Choroid plexus epithelial cell (primary cell): ENCODE data around the gene TMEM256.
A peak's percentile ranks its signal among the peaks of the same experiment; 100 is the strongest.

Experiments
- DNase-seq: peaks from one replicate; pipeline ENCODE4 v3.0.0-alpha.2; 2010; ENCODE audit warnings: low read depth
- H3K4me3 ChIP-seq: 2 replicates; pipeline ENCODE4 v1.5.1; 2011; ENCODE audit warnings: low read depth, mild to moderate bottlenecking, control low read depth, low read length, moderate library complexity
- TF ChIP-seq, protein P1 (sequence below): conservative IDR thresholded peaks from 2 replicates; pipeline ENCODE4 v1.5.1; 2011; ENCODE audit warnings: low read depth, mild to moderate bottlenecking, control low read depth, inconsistent platforms, low read length, moderate library complexity

TMEM256 gene

DNA sequence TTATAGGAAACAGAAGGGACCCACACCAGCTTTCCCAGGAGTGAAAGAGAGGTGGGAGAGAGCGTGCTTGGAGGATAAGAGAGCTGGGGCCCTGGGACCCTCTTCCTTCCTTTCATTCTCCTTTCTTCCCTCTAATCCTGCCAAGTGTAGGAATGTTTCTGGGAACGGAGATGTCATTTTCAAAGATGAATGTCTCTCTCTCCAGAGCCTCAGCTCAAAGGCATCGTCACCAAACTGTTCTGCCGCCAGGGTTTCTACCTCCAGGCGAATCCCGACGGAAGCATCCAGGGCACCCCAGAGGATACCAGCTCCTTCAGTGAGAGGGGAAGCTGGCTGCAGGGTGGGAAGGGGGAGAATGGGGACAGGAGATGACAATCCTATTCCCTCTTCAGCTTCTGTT, 37.4 kb upstream of the TMEM256 start:
- TF ChIP-seq, protein P1, sequence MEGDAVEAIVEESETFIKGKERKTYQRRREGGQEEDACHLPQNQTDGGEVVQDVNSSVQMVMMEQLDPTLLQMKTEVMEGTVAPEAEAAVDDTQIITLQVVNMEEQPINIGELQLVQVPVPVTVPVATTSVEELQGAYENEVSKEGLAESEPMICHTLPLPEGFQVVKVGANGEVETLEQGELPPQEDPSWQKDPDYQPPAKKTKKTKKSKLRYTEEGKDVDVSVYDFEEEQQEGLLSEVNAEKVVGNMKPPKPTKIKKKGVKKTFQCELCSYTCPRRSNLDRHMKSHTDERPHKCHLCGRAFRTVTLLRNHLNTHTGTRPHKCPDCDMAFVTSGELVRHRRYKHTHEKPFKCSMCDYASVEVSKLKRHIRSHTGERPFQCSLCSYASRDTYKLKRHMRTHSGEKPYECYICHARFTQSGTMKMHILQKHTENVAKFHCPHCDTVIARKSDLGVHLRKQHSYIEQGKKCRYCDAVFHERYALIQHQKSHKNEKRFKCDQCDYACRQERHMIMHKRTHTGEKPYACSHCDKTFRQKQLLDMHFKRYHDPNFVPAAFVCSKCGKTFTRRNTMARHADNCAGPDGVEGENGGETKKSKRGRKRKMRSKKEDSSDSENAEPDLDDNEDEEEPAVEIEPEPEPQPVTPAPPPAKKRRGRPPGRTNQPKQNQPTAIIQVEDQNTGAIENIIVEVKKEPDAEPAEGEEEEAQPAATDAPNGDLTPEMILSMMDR, result no peak
- no peak for DNase-seq
- H3K4me3 ChIP-seq, result no peak overlapping the region

DNA sequence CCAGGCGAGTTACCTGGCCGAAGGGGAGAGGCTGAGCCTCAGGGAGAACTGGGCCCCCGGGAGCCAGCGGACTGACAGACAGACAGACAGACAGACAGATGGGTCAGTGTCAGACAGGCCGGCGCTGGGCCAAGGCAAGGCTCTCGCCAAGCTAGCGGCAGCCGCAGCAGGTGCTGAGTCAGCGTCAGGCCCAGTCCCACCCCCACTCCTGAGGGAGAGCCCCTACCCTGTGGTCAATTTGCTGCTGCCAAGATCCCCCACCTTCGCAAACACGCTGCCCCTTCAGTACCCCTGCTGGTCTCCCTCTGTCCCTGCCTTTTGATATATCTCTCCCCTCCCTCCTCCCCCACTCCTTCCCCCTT, 36.9 kb upstream of the TMEM256 start:
- TF ChIP-seq, protein P1, result peak; percentile 27
- peak; percentile 39 for DNase-seq
- H3K4me3 ChIP-seq, result peak overlapping the region; percentile 51

DNA sequence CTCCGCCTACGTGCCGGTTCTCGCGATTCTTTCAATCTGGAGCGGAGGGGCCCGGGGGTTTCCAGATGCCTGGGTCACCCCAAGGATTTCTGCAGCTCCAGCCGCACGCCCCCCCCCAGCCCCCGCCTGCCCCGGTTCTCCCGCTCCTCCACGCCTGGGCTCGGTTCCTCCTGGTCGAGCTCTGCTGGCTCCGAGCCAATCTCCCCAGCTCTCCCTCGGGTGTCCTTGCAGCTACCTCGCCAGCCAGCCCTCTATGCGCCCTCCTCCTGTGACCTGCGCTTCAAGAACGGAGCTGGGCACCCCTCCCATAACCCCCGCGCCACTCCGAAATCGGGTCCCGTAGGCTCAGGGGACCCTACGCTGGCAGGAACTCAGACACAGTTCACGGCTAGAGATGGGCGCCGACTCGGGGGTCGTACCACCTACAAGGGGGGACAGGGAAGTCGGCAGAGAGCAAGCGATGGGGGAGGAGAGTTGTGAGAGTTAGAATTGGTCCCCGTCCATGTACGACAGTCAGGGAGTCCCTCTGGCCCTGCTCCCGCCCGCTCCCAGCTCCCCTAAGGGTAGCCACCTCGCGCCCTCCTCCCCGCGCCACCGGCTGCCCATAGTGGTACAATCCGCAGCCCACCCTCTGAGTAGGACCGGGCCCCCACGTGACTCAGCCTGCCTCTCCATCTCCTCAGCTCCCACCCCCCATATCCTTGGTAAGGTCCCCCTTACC, 36.4 kb upstream of the TMEM256 start:
- TF ChIP-seq, protein P1, result no peak
- peak overlapping the region; percentile 51 for H3K4me3 ChIP-seq
- no peak for DNase-seq

DNA sequence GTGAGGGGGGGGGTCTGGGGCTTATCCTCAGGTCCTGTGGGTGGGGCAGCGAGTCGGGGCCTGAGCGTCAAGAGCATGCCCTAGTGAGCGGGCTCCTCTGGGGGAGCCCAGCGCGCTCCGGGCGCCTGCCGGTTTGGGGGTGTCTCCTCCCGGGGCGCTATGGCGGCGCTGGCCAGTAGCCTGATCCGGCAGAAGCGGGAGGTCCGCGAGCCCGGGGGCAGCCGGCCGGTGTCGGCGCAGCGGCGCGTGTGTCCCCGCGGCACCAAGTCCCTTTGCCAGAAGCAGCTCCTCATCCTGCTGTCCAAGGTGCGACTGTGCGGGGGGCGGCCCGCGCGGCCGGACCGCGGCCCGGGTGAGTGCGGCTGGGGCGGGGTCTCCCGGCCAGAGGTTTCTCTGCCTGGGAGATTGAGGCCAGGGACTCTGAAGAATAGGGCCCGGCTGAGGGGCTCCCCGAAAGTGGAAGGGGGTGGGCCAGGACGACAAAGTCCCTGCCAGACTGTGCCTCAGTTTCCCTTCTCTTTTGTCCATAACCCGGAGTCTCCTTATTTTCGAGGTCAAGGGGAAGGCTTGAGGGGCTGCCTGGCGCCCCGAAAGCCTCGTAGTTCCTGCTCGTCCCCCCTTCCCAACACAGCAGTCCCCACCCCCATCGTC, 35.7 kb upstream of the TMEM256 start, which contains the start of gene FGF11:
TSS of gene FGF11 (plus strand) at position 51 of the 651 bp plus-strand sequence. CDS start at position 160, 109 bp downstream.
- peak within 1 kb of the TSS; percentile 51 for H3K4me3 ChIP-seq
- no peak for DNase-seq
- TF ChIP-seq, protein P1, result no peak

DNA sequence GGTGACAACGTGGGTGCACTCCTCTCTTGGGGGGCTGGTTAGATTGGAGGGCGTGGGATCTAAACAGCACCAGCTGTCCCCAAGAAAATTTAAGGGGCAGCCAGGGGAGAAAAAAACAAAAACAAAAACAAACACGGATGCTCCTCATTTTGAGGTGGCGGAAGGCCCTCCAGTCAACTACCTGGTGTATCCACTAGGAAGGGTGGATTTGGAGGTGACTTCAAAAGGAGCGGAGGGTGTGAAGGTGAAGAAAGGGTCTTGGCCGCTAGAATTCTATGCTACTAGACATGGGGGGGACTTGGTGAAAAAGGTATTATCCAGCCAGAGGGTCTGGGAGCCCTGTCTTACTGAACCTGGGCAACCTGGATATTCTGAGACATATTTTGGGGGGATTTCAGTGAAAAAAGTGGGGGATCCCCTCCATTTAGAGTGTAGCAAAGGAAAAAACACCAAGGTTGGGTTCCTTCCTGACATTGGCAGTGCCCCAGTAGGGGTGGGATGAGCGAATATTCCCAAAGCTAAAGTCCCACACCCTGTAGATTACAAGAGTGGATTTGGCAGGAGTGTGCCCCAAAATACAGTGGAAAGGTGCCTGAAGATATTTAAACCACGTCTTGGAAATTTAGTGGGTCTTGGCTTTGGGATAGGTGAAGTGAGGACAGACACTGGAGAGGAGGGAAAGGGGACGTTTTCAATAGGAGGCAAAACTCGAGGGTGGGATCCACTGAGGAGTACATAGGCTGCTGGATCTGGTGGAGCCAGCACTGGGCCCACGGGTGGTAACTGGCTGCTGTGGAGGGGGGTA, 35.0 kb upstream of the TMEM256 start:
- DNase-seq, result no peak
- peak overlapping the region; percentile 42 for H3K4me3 ChIP-seq
- TF ChIP-seq, protein P1, result no peak

DNA sequence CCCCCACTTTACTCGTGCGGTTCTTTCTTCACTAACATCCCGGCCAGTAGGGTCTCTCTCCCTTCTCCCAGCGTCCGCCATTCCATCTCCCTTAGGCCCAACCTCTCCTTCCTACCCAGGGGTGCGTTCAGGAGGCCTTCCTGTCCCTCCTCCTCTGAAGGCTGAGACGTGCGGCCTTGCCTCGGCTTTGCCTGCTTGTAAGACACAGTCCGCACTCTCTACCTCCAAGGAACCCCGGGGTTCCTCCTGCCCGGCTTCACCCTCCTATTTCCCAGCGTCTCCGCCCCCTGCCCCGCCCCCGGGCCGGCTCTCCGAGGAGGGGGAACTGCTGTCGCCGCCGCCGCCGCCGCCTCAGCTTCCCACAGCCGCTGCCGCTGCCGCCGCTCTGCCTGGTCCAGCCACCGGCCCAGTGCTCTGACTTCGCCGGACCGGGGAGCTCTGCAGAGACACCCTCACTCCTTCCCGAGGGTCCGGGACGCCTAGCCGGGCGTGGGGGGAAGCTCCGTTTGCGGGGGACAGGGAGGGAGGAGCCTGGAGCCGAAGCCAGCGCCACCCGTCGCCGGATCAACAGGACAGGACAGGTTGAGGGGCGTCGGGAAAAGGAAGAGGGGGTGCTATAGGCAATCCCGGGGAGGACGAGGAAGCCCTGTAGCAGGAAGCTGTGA, 34.2 kb upstream of the TMEM256 start:
- peak overlapping the region; percentile 42 for H3K4me3 ChIP-seq
- DNase-seq, result no peak
- TF ChIP-seq, protein P1, result no peak
